Subcutaneous abdominal adipose tissue (tissue), 5 donors: ENCODE data around the gene SARM1.

Experiments
- H3K27ac ChIP-seq: one replicate; pipeline ENCODE4 v1.7.0; 2013; ENCODE audit warnings: low read depth, mild to moderate bottlenecking, inconsistent platforms, low read length, moderate library complexity
- H3K27me3 ChIP-seq, 5 donors: one replicate each; pipeline ENCODE4 v1.7.0; 2013; ENCODE audit warnings: low read length in 5 of 5, inconsistent platforms in 1 of 5; ENCODE audit not compliant: control insufficient read depth in 5 of 5, insufficient read depth in 4 of 5
- H3K36me3 ChIP-seq, 5 donors: one replicate each; pipeline ENCODE4 v1.7.0; 2013; ENCODE audit warnings: low read length in 5 of 5; ENCODE audit not compliant: control insufficient read depth in 5 of 5, insufficient read depth in 5 of 5
- H3K4me1 ChIP-seq, 5 donors: one replicate each; pipeline ENCODE4 v1.7.0; 2013; ENCODE audit warnings: low read length in 5 of 5, mild to moderate bottlenecking in 3 of 5, moderate library complexity in 1 of 5; ENCODE audit not compliant: control insufficient read depth in 5 of 5, insufficient read depth in 5 of 5
- H3K4me3 ChIP-seq, 5 donors: one replicate each; pipeline ENCODE4 v1.7.0; 2013; ENCODE audit warnings: low read length in 5 of 5, low read depth in 1 of 5
- H3K9ac ChIP-seq, 5 donors: one replicate each; pipeline ENCODE4 v1.7.0; 2013; ENCODE audit warnings: low read length in 5 of 5, mild to moderate bottlenecking in 4 of 5, moderate library complexity in 3 of 5
- H3K9me3 ChIP-seq, 5 donors: one replicate each; pipeline ENCODE4 v1.7.0; 2013; ENCODE audit warnings: low read length in 5 of 5; ENCODE audit not compliant: control insufficient read depth in 5 of 5
- donor health status: healthy.
- donor health status: healthy.
- donor health status: healthy.
- donor health status: healthy.
- donor health status: healthy.

The SARM1 gene

DNA sequence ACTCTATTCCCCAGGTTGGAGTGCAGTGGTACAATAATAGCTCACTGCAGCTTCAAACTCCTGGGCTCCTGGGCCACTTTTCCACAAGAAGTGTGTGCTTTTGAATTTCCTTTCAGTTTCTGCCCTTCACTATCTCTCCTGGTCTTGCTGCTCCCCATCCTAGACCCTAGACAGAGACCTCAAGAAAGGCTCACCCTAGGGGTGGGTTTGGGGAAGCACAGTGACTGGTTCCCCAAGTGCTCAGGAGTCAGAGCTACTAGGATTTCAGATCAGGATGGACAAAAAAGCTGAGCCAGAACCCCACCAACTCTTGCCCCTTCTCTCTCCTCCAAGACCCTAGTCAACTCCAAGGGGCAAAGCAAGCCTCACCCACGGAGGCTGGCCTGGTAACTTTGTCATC lies 4.9 kb upstream of the SARM1 start:
- H3K27me3 ChIP-seq = peaks cover 0 to 1% (median 0%) of the 10 kb centered on the region in 5 donors
- peaks cover 5 to 54% (median 33%) of the 10 kb centered on the region in 5 donors for H3K36me3 ChIP-seq
- H3K4me1 ChIP-seq = peaks cover 0 to 11% (median 6%) of the 10 kb centered on the region in 5 donors
- no peak overlapping the region for H3K4me3 ChIP-seq
- no peak overlapping the region for H3K9ac ChIP-seq
- no peak overlapping the region for H3K27ac ChIP-seq
- H3K9me3 ChIP-seq = no peaks in the 10 kb centered on the region

DNA sequence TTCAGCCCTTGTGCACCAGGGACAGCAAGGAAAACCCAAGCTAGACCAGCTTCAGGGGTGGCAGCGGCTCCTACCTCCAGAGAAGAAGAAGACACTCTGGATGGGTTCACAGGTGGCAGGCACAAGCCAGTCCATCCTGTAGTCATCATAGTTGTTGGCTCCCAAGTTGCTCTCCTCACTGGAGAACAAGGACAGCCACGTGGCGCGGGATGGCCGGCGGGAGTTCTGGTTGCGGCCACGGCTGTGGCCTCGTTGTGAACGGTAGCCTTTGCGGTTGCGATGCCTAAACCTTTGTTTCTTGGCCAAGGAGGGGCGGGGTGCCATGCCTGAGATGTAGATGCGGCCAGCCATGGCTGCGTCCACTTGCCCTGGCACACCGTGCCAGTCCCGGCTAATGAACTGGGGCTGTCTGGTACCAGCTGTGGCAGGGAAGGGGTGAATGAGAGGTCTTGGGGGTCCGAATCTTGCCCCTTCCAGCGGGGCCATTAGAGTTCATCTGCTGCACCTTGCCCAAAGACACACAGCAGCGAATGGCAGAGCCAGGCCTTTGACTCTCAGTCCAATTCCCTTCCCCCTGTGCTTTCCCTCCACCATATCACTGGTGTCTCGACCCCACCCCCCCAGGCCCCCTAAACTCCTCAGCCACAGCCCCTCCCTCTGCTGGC lies 3.7 kb upstream of the SARM1 start:
- no peak overlapping the region for H3K27ac ChIP-seq
- peaks cover 0 to 42% (median 22%) of the 10 kb centered on the region in 5 donors for H3K36me3 ChIP-seq
- peaks cover 2 to 23% (median 17%) of the 10 kb centered on the region in 5 donors for H3K4me1 ChIP-seq
- H3K9me3 ChIP-seq = no peaks in the 10 kb centered on the region
- H3K9ac ChIP-seq = no peak overlapping the region
- H3K27me3 ChIP-seq = peaks cover 0 to 9% (median 0%) of the 10 kb centered on the region in 5 donors
- no peak overlapping the region for H3K4me3 ChIP-seq

DNA sequence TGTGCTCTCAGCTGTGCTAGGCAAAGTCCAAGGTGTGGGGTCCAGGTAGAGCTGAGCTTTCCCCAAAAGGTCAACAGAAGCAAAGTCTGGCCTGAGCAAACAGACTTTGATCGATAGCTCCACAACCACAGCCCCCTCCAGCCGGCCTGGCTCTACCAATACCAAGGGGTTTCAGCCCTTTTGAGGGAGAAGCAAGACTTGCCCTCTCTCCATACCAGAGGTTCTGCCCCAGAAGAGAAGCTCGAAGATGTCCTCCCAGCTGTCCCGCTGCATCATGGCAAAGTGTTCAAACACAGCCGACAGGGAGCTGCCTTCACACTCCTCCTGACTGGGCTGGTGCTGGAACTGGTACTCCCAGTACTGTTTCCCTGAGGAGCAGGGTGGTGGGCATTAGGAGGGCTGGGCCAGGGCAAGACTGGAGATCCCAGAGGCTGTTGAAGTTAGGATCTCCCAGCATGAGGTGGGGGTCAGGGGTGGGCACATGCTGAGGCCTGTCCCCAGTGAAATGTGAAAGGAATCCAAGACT lies 3.1 kb upstream of the SARM1 start:
- peaks cover 0 to 11% (median 0%) of the 10 kb centered on the region in 5 donors for H3K27me3 ChIP-seq
- H3K9me3 ChIP-seq = no peaks in the 10 kb centered on the region
- H3K27ac ChIP-seq = no peak overlapping the region
- H3K4me1 ChIP-seq = peaks cover 3 to 26% (median 19%) of the 10 kb centered on the region in 5 donors
- no peak overlapping the region for H3K4me3 ChIP-seq
- H3K36me3 ChIP-seq = peaks cover 0 to 36% (median 16%) of the 10 kb centered on the region in 5 donors
- H3K9ac ChIP-seq = no peak overlapping the region

DNA sequence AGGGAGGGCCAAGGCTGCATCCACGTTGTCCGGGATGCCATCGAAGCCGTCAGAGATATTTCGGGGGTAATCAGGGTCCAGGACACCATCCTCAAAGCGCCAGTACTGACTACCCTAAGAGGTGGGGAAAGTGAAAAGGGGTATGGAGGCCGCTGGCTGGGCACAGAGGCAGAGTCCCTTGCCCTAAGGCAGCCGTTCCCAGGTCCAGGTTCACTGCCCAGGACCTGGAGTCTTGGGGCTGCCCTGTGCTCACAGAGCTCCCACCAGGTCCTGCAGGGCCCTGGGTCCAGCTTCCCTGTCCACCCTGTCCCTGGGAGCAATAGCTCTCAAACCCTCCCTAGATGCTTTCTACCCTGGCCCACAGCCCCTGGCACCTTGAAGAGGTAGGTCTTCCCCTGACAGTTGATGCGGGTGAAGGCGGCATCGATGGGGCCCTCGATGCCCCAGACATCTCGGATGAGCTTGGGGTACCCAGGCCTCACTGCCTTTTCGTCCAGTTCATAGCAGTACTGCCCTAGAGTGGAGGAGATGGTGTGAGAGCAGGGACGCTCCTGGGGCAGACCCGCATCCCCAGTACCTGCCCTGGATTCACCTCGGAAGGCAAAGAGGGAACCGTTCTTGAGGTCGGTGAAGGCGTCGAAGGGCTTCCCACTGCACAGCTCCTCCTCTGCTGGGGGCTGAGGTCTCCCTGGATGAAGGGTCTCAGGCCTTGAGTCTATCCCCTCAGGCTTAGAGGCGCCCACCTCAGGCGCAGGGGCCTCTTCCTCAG lies 2.4 kb upstream of the SARM1 start:
- Histone ChIP-seq H3K4me1 (peaks cover 3 to 26% (median 19%) of the 10 kb centered on the region in 5 donors), H3K27ac (no peak overlapping the region), H3K4me3 (no peak overlapping the region), H3K9me3 (no peaks in the 10 kb centered on the region), H3K27me3 (peaks cover 0 to 14% (median 0%) of the 10 kb centered on the region in 5 donors), H3K36me3 (peaks cover 0 to 29% (median 9%) of the 10 kb centered on the region in 5 donors), H3K9ac (no peak overlapping the region)

DNA sequence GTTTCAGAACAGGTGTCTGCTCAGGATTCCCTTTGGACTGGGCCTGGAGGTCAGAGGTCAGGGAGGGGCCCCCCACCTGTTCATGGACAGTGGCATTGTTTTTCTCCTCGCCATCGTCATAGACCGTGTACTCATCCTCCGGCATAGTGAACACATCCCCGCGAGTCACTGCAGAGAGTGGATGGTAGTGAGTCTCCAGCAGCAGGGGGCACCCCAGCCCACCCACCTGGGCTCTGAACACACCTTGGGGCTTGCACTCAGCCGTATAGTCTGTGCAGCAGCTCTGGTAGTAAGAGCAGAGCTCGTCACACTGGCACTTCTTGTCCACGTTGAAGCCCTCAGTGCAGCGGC lies 1.8 kb upstream of the SARM1 start:
- Histone ChIP-seq H3K4me3 (no peak overlapping the region), H3K36me3 (peaks cover 0 to 23% (median 6%) of the 10 kb centered on the region in 5 donors), H3K9ac (no peak overlapping the region), H3K4me1 (peaks cover 3 to 26% (median 19%) of the 10 kb centered on the region in 5 donors), H3K27ac (no peak overlapping the region), H3K27me3 (peaks cover 0 to 14% (median 0%) of the 10 kb centered on the region in 5 donors), H3K9me3 (no peaks in the 10 kb centered on the region)

DNA sequence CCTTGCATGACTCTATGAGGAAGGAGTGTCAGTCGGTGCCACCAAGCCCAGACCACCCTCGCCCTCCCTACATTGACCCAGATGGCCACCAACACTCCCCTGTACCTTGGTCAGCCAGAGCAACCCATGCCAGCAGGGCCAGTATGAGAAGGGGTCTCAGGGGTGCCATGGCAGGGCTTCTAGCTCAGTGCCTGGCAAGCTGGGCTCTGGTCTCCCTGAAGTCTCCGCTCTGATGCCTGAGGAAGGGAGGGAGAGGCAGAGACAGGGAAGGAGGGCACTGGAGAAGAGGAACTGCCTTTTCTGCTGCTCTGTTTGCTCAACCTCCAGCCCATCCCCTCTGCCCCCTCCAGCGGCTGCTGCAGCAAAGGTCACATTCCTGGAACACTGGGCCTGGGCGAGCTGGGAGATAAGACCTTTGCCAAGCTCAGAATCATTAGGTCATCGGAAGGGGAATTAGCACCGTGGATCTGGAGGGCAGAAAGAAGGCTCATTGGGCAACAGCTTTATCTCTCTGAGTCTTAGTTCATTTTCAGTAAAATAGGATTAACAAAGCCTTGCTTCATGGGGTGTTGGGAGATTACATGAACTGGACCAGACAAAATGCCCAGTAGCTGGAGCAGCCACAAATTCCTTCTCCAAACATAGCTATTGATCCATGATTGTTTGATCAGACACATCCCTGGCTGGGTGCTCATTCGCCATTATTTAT lies 1.3 kb upstream of the SARM1 start, which contains the start of gene VTN:
VTN (minus strand) TSS at position 273 of the 709 bp plus-strand sequence; CDS start at position 169, 104 bp downstream.
- Histone ChIP-seq H3K27me3 (peaks cover 0 to 14% (median 0%) of the 10 kb centered on the region in 5 donors), H3K4me1 (peaks cover 3 to 26% (median 19%) of the 10 kb centered on the region in 5 donors), H3K36me3 (peaks cover 0 to 18% (median 2%) of the 10 kb centered on the region in 5 donors), H3K27ac (no peak within 1 kb of the TSS), H3K9ac (peak within 1 kb of the TSS in 1 of 5 donors; percentile 2), H3K4me3 (peak within 1 kb of the TSS in 4 of 5 donors; percentile 27 to 72 (median 68)), H3K9me3 (no peaks in the 10 kb centered on the region)

DNA sequence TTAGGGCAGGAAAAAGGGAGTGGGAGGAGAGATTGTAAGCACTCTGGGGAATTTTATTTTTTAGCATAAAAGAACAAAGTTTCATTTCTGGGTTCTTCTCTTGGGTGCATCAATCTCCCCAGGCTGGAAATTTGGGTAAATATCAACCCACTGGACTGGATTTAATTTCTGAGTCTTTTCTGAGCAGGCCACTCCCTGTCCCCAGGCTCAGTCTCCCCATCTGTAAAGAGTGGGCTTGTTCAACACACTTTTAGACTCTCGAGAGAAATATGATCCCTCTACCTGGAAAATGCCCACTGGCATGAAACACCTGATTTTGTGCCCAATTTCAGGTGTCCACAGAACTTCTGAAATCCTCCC lies 770 bp upstream of the SARM1 start:
- H3K9me3 ChIP-seq = no peaks in the 10 kb centered on the region
- no peak overlapping the region for H3K9ac ChIP-seq
- no peak overlapping the region for H3K27ac ChIP-seq
- no peak overlapping the region for H3K4me3 ChIP-seq
- peaks cover 0 to 14% (median 0%) of the 10 kb centered on the region in 5 donors for H3K36me3 ChIP-seq
- H3K27me3 ChIP-seq = peaks cover 0 to 14% (median 0%) of the 10 kb centered on the region in 5 donors
- peaks cover 3 to 26% (median 19%) of the 10 kb centered on the region in 5 donors for H3K4me1 ChIP-seq

DNA sequence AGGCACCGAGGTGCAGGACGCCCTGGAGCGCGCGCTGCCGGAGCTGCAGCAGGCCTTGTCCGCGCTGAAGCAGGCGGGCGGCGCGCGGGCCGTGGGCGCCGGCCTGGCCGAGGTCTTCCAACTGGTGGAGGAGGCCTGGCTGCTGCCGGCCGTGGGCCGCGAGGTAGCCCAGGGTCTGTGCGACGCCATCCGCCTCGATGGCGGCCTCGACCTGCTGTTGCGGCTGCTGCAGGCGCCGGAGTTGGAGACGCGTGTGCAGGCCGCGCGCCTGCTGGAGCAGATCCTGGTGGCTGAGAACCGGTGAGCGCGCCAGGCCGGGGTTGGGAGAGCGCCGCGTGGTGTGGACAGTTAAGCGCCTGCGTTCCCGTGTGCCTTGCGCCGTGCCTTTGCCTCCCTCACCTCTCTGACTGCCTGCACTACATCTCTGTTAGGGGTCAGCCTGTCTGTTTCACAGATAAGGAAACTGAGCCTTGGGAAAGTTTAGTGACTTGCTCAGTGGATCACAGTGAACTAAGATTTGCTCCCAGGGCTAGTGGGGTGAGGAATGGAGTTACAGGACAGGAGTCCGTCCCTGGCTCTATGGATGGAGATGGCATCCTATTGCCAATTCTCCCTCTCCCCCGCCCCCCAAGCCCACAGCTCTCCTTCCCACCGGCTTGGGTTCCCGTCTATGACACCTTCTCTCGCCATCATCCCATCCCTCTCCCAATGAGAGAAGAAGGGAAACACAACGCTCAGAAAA lies 880 bp downstream of the SARM1 start:
- no peaks in the 10 kb centered on the region for H3K9me3 ChIP-seq
- H3K9ac ChIP-seq = peak overlapping the region in 2 of 5 donors; percentile 34 to 50
- peaks cover 0 to 4% (median 0%) of the 10 kb centered on the region in 5 donors for H3K36me3 ChIP-seq
- peaks cover 3 to 26% (median 19%) of the 10 kb centered on the region in 5 donors for H3K4me1 ChIP-seq
- H3K27me3 ChIP-seq = peaks cover 0 to 14% (median 0%) of the 10 kb centered on the region in 5 donors
- H3K4me3 ChIP-seq = peak overlapping the region in 4 of 5 donors; percentile 65 to 72 (median 68)
- no peak overlapping the region for H3K27ac ChIP-seq

DNA sequence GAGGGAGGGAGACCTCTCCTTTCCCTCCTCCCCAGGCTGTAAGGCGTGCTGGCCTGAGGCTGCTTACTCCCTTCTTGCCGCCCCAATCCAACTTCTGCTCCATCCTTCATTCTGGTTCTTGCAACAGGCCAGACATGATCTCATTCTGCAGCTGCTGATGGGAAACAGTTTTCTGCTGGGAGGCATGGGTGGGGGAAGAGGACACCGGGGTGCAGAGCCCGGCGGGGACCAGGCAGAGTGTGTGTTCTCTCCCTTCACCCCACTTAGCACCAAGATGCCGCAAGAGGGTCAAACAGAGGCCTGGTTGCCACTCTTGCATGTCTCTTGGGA lies 1.4 kb downstream of the SARM1 start:
- peaks cover 3 to 26% (median 19%) of the 10 kb centered on the region in 5 donors for H3K4me1 ChIP-seq
- no peaks in the 10 kb centered on the region for H3K9me3 ChIP-seq
- H3K9ac ChIP-seq = peak overlapping the region in 1 of 5 donors; percentile 50
- no peak overlapping the region for H3K27ac ChIP-seq
- peaks cover 0 to 14% (median 0%) of the 10 kb centered on the region in 5 donors for H3K27me3 ChIP-seq
- peak overlapping the region in 1 of 5 donors; percentile 67 for H3K4me3 ChIP-seq
- H3K36me3 ChIP-seq = peaks cover 0 to 2% (median 0%) of the 10 kb centered on the region in 5 donors
